ENCODE data around the gene DEFB132.
"Not testable (repeated sequence)": the region's sequence is repeated elsewhere in the genome, so short reads cannot be mapped to it uniquely, and the experiment has no call there.

The DEFB132 gene

GRCh38 chr20:237929-238328 lies 19.6 kb upstream of the DEFB132 start:
- TF ChIP-seq EZH2phosphoT487 (IDR thresholded peaks at IDR 0.05; ENCODE audit: borderline replicate concordance, low read length) (no peak), CTCF (IDR thresholded peaks at IDR 0.05; ENCODE audit: low read depth, low read length, poor library complexity, severe bottlenecking) (no peak)
- Histone ChIP-seq H3K9me3 (ENCODE audit: control insufficient read depth, insufficient read depth, low read length) (no peaks in the 10 kb centered on the region), H3K9me2 (replicated peaks; ENCODE audit: control insufficient read depth, low read length) (no peaks in the 10 kb centered on the region), H3K4me1 (ENCODE audit: control insufficient read depth, low read length) (no peaks in the 10 kb centered on the region), H3K27me3 (ENCODE audit: control insufficient read depth, low read length) (peaks cover 14% of the 10 kb centered on the region), H3F3A (ENCODE audit: control insufficient read depth, insufficient read depth) (no peaks in the 10 kb centered on the region), H3K4me2 (ENCODE audit: low read length) (no peak overlapping the region), H3K79me2 (ENCODE audit: control insufficient read depth, low read length) (no peaks in the 10 kb centered on the region), H3K27ac (ENCODE audit: low read depth, low read length) (no peak overlapping the region), H3K4me3 (ENCODE audit: low read length) (no peak overlapping the region), H4K20me1 (ENCODE audit: control insufficient read depth, insufficient read depth, low read depth, low read length) (no peaks in the 10 kb centered on the region), H3K36me3 (ENCODE audit: control insufficient read depth, low read length) (no peaks in the 10 kb centered on the region)

- no peaks in the 10 kb centered on the region for H3K36me3 ChIP-seq (ENCODE audit: control insufficient read depth, low read length)
- no peak overlapping the region for H3K4me3 ChIP-seq (ENCODE audit: low read length)
- no peaks in the 10 kb centered on the region for H3K9me2 ChIP-seq (replicated peaks; ENCODE audit: control insufficient read depth, low read length)
- H3K9me3 ChIP-seq (ENCODE audit: control insufficient read depth, insufficient read depth, low read length): no peaks in the 10 kb centered on the region
- no peaks in the 10 kb centered on the region for H3F3A ChIP-seq (ENCODE audit: control insufficient read depth, insufficient read depth)
- no peak overlapping the region for H3K27ac ChIP-seq (ENCODE audit: low read depth, low read length)
- no peaks in the 10 kb centered on the region for H3K79me2 ChIP-seq (ENCODE audit: control insufficient read depth, low read length)
- H4K20me1 ChIP-seq (ENCODE audit: control insufficient read depth, insufficient read depth, low read depth, low read length): no peaks in the 10 kb centered on the region
- TF ChIP-seq EZH2phosphoT487 (IDR thresholded peaks at IDR 0.05; ENCODE audit: borderline replicate concordance, low read length): no peak
- TF ChIP-seq CTCF (IDR thresholded peaks at IDR 0.05; ENCODE audit: low read depth, low read length, poor library complexity, severe bottlenecking): no peak
- H3K4me1 ChIP-seq (ENCODE audit: control insufficient read depth, low read length): no peaks in the 10 kb centered on the region
- H3K4me2 ChIP-seq (ENCODE audit: low read length): no peak overlapping the region
- H3K27me3 ChIP-seq (ENCODE audit: control insufficient read depth, low read length): peaks cover 28% of the 10 kb centered on the region
These were observed 14.6 kb upstream of the DEFB132 start for GRCh38 chr20:242905-243304.

DNA sequence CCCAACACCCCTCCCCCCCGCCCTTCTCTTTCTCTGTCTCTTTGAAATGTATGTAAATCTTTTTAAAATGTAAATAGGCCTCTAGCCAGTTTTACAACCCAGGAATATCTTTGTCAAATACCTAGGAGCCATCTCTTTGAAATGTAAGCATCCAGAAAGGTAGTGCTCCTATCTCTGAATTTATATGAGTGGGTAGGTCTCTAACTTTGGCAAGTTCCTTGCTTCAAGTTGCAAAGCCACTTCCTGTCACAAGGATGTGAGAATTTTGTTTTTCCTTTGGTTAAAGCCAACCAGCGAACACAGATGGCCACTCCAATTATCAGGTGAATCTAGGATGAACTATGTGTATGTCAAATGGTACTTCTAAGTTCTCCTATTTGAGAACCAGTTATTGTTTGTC lies 6.2 kb upstream of the DEFB132 start:
- Histone ChIP-seq H3K4me3 (ENCODE audit: low read length) (no peak overlapping the region), H3F3A (ENCODE audit: control insufficient read depth, insufficient read depth) (no peaks in the 10 kb centered on the region), H3K27ac (ENCODE audit: low read depth, low read length) (no peak overlapping the region), H3K79me2 (ENCODE audit: control insufficient read depth, low read length) (no peaks in the 10 kb centered on the region), H3K9me2 (replicated peaks; ENCODE audit: control insufficient read depth, low read length) (no peaks in the 10 kb centered on the region), H3K27me3 (ENCODE audit: control insufficient read depth, low read length) (peaks cover 2% of the 10 kb centered on the region; the same call in 1 of the 2 replicates), H3K4me1 (ENCODE audit: control insufficient read depth, low read length) (no peaks in the 10 kb centered on the region), H4K20me1 (ENCODE audit: control insufficient read depth, insufficient read depth, low read depth, low read length) (no peaks in the 10 kb centered on the region), H3K4me2 (ENCODE audit: low read length) (no peak overlapping the region), H3K36me3 (ENCODE audit: control insufficient read depth, low read length) (no peaks in the 10 kb centered on the region), H3K9me3 (ENCODE audit: control insufficient read depth, insufficient read depth, low read length) (no peaks in the 10 kb centered on the region)
- TF ChIP-seq EZH2phosphoT487 (IDR thresholded peaks at IDR 0.05; ENCODE audit: borderline replicate concordance, low read length) (no peak), CTCF (IDR thresholded peaks at IDR 0.05; ENCODE audit: low read depth, low read length, poor library complexity, severe bottlenecking) (no peak)

DNA sequence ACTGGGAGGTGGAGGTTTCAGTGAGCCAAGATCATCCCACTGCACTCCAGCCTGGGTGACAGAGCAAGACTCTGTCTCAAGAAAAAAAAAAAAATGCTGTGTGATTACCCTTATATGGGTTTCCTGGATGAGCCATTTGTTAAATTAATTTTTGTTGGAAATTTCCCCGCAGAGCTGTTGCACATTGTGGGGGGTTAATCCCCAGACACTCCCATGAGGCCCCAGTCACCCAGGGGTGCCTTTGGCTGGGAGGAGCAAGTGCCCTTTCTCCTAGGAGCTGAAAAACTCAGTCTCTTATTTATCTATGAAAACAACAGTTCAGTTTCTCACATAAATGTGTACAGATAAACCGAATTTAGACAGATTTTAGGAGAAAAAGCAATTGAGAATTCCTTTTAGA lies 4.7 kb upstream of the DEFB132 start:
- no peak overlapping the region for H3K4me2 ChIP-seq (ENCODE audit: low read length)
- TF ChIP-seq CTCF (IDR thresholded peaks at IDR 0.05; ENCODE audit: low read depth, low read length, poor library complexity, severe bottlenecking): no peak
- no peak for TF ChIP-seq EZH2phosphoT487 (IDR thresholded peaks at IDR 0.05; ENCODE audit: borderline replicate concordance, low read length)
- no peaks in the 10 kb centered on the region for H3K79me2 ChIP-seq (ENCODE audit: control insufficient read depth, low read length)
- H3K9me3 ChIP-seq (ENCODE audit: control insufficient read depth, insufficient read depth, low read length): no peaks in the 10 kb centered on the region
- H3K4me1 ChIP-seq (ENCODE audit: control insufficient read depth, low read length): no peaks in the 10 kb centered on the region
- H3K9me2 ChIP-seq (replicated peaks; ENCODE audit: control insufficient read depth, low read length): no peaks in the 10 kb centered on the region
- no peaks in the 10 kb centered on the region for H3K36me3 ChIP-seq (ENCODE audit: control insufficient read depth, low read length)
- no peak overlapping the region for H3K4me3 ChIP-seq (ENCODE audit: low read length)
- H3K27me3 ChIP-seq (ENCODE audit: control insufficient read depth, low read length): peaks cover 8% of the 10 kb centered on the region
- H3F3A ChIP-seq (ENCODE audit: control insufficient read depth, insufficient read depth): no peaks in the 10 kb centered on the region
- no peak overlapping the region for H3K27ac ChIP-seq (ENCODE audit: low read depth, low read length)
- no peaks in the 10 kb centered on the region for H4K20me1 ChIP-seq (ENCODE audit: control insufficient read depth, insufficient read depth, low read depth, low read length)

DNA sequence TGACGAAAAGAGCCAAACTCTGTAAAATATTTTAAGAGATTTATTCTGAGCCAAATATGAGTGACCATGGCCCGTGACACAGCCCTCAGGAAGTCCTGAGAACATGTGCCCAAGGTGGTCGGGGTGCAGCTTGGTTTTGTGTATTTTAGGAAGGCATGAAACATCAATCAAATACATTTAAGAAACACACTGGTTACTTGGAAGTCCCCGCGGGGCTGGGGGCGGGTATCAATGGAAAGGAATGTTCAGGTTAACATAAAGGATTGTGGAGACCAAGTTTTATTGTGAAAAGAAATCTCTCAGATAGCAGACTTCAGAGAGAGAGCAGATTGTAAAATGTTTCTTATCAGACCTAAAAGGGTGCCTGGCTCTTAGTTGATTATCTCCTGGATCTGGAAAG lies 4.1 kb upstream of the DEFB132 start:
- not testable (repeated sequence) for H3K79me2 ChIP-seq (ENCODE audit: control insufficient read depth, low read length); H3K27ac ChIP-seq (ENCODE audit: low read depth, low read length); H3K9me3 ChIP-seq (ENCODE audit: control insufficient read depth, insufficient read depth, low read length); H3K36me3 ChIP-seq (ENCODE audit: control insufficient read depth, low read length); H3K4me2 ChIP-seq (ENCODE audit: low read length); H3K4me3 ChIP-seq (ENCODE audit: low read length); H3K4me1 ChIP-seq (ENCODE audit: control insufficient read depth, low read length); H3K9me2 ChIP-seq (replicated peaks; ENCODE audit: control insufficient read depth, low read length); H4K20me1 ChIP-seq (ENCODE audit: control insufficient read depth, insufficient read depth, low read depth, low read length); H3F3A ChIP-seq (ENCODE audit: control insufficient read depth, insufficient read depth)
- H3K27me3 ChIP-seq (ENCODE audit: control insufficient read depth, low read length): peaks cover 14% of the 10 kb centered on the region

Data from DOHH2 (cell line).